ENCODE data around the gene TRAPPC12.

GRCh38 chr2:3404349-3404894 is 24.9 kb downstream of the TRAPPC12 start:
- TF ChIP-seq CTCF (optimal IDR thresholded peaks at IDR 0.05 in 1 of 3, IDR thresholded peaks at IDR 0.05 in 1 of 3, conservative IDR thresholded peaks at IDR 0.05 in 1 of 3; ENCODE audit: extremely low read depth in 1 of 3, insufficient read depth in 2 of 3, low read length in 3 of 3) (no peak), EZH2 (IDR thresholded peaks at IDR 0.05; ENCODE audit: low read length) (no peak)
